GM23338 (cell line): ENCODE results near the gene DUSP9. TPM values are rescaled to one million over a fixed set of nuclear protein-coding genes. Genes with fewer than 3 reads are reported as not detected.
A peak's percentile ranks its signal among the peaks of the same experiment; 100 is the strongest.

Experiments
- ATAC-seq: fragments of 200-7000 bp; cut with Tn5 transposase; 3 replicates; pipeline ENCODE4 v1.9.1; 2020
- DNase-seq: peaks from one replicate; pipeline ENCODE4 v3.0.0-alpha.2; 2015; ENCODE audit warnings: low spot score
- H2AFZ ChIP-seq: fragments of 200-600 bp; sonication (generic); 2 replicates; pipeline ENCODE4 v1.8.0; 2016; ENCODE audit warnings: antibody characterized with exemption, mild to moderate bottlenecking, moderate library complexity
- H3F3A ChIP-seq: fragments of 200-600 bp; sonication (generic); replicated peaks from 2 replicates; pipeline ENCODE4 v1.8.0; 2017; ENCODE audit warnings: antibody characterized with exemption, mixed run types, low read depth
- H3K27ac ChIP-seq: fragments of 200-600 bp; sonication (generic); 2 replicates; pipeline ENCODE4 v1.6.1; 2016; ENCODE audit warnings: low read depth
- H3K27me3 ChIP-seq: fragments of 200-600 bp; sonication (generic); 2 replicates; pipeline ENCODE4 v1.8.0; 2016; ENCODE audit warnings: mild to moderate bottlenecking, mixed run types, moderate library complexity; ENCODE audit not compliant: insufficient read depth
- H3K36me3 ChIP-seq: fragments of 200-600 bp; sonication (generic); 2 replicates; pipeline ENCODE4 v1.8.0; 2016; ENCODE audit warnings: mild to moderate bottlenecking; ENCODE audit not compliant: insufficient read depth
- H3K4me1 ChIP-seq: fragments of 200-600 bp; sonication (generic); 2 replicates; pipeline ENCODE4 v1.8.0; 2016; ENCODE audit warnings: mild to moderate bottlenecking, moderate library complexity; ENCODE audit not compliant: insufficient read depth
- H3K4me2 ChIP-seq: fragments of 200-600 bp; sonication (generic); 2 replicates; pipeline ENCODE4 v1.7.1; 2017; ENCODE audit warnings: mixed run types
- H3K4me3 ChIP-seq: fragments of 200-600 bp; sonication (generic); 2 replicates; pipeline ENCODE4 v1.6.1; 2016; ENCODE audit warnings: mixed run types
- H3K79me2 ChIP-seq: fragments of 200-600 bp; sonication (generic); replicated peaks from 2 replicates; pipeline ENCODE4 v1.8.0; 2017; ENCODE audit warnings: mild to moderate bottlenecking; ENCODE audit not compliant: insufficient read depth
- H3K9me2 ChIP-seq: fragments of 200-600 bp; sonication (generic); 2 replicates; pipeline ENCODE4 v1.8.0; 2017; ENCODE audit not compliant: insufficient read depth
- H4K20me1 ChIP-seq: fragments of 200-600 bp; sonication (generic); replicated peaks from 2 replicates; pipeline ENCODE4 v1.8.0; 2017; ENCODE audit warnings: mild to moderate bottlenecking; ENCODE audit not compliant: insufficient read depth
- H3K27ac Mint-ChIP-seq: 2 replicates; pipeline ENCODE4 v1.8.0; 2020; ENCODE audit warnings: inconsistent platforms, mild to moderate bottlenecking, moderate library complexity, mixed read lengths
- H3K27me3 Mint-ChIP-seq: 3 replicates; pipeline ENCODE4 v1.8.0; 2022; ENCODE audit warnings: low read depth, mild to moderate bottlenecking, moderate library complexity, mixed read lengths, inconsistent platforms; ENCODE audit not compliant: insufficient read depth, poor library complexity
- H3K36me3 Mint-ChIP-seq: 3 replicates; pipeline ENCODE4 v1.8.0; 2021; ENCODE audit warnings: low read depth, mild to moderate bottlenecking, inconsistent platforms, moderate library complexity, mixed read lengths
- H3K4me1 Mint-ChIP-seq: 3 replicates; pipeline ENCODE4 v1.8.0; 2020; ENCODE audit warnings: mild to moderate bottlenecking, inconsistent platforms, mixed read lengths
- H3K4me3 Mint-ChIP-seq: 3 replicates; pipeline ENCODE4 v1.8.0; 2021; ENCODE audit warnings: moderate library complexity, mild to moderate bottlenecking, inconsistent platforms, mixed read lengths
- H3K9me3 Mint-ChIP-seq: 3 replicates; pipeline ENCODE4 v1.8.0; 2020; ENCODE audit warnings: moderate library complexity, mild to moderate bottlenecking, inconsistent platforms, mixed read lengths
- CREB1 ChIP-seq: fragments of 250-450 bp; sonication (Bioruptor Pico); IDR thresholded peaks from 2 replicates; pipeline ENCODE4 v1.5.0; 2020; ENCODE audit warnings: low read depth, mild to moderate bottlenecking, moderate library complexity
- EZH2 ChIP-seq: fragments of 200-600 bp; sonication (generic); IDR thresholded peaks from one replicate; pipeline ENCODE4 v1.8.0; 2017; ENCODE audit warnings: antibody characterized with exemption, mild to moderate bottlenecking, low read depth; ENCODE audit not compliant: unreplicated experiment
- EZH2phosphoT487 ChIP-seq: fragments of 200-600 bp; sonication (generic); IDR thresholded peaks from one replicate; pipeline ENCODE4 v1.8.1; 2018; ENCODE audit warnings: antibody characterized with exemption; ENCODE audit not compliant: unreplicated experiment
- NANOG ChIP-seq: IDR thresholded peaks from 2 replicates; pipeline ENCODE4 v1.6.1; 2016; ENCODE audit warnings: antibody characterized with exemption, borderline replicate concordance
- POLR2AphosphoS5 ChIP-seq: IDR thresholded peaks from 2 replicates; pipeline ENCODE4 v1.6.1; 2016; ENCODE audit warnings: antibody characterized with exemption, low read depth
- ZNF114 ChIP-seq: fragments of 250-450 bp; sonication (Bioruptor Pico); IDR thresholded peaks from 2 replicates; pipeline ENCODE4 v1.5.0; 2020; ENCODE audit warnings: mild to moderate bottlenecking, moderate library complexity
- polyA plus RNA-seq: library from polyadenylated mRNA; unstranded; fragments of >200 nt; fragmentation: Nextera tagmentation; extraction: Ambion mirVana; gene quantifications from 2 replicates; pipeline ENCODE4 v1.2.1, GENCODE V29; 2016
- total RNA-seq: library from RNA; depleted of rRNA; stranded (reverse); fragments of >200 nt; shearing (Covaris generic); gene quantifications from 2 replicates; pipeline ENCODE4 v1.2.3, GENCODE V29; 2014
- TF ChIP-seq, protein P1 (sequence below): fragments of 250-450 bp; sonication (Bioruptor Pico); IDR thresholded peaks from 2 replicates; pipeline ENCODE4 v1.5.0; 2020; ENCODE audit warnings: mild to moderate bottlenecking, moderate library complexity

DUSP9 gene
- total and polyA plus RNA-seq, 2 experiments from 2014 or later, result 0.71 to 3.9 TPM

GRCh38 chrX:153686711-153687110 is 39.7 kb downstream of the DUSP9 start:
- no peak overlapping the region for H3K27ac ChIP-seq

More at GRCh38 chrX:153686711-153687110, 39.7 kb downstream of the DUSP9 start:
- H3K9me2 ChIP-seq, result no peaks in the 10 kb centered on the region
- DNase-seq, result no peak
- no peak overlapping the region for H2AFZ ChIP-seq
- H3K4me3 Mint-ChIP-seq, result peak overlapping the region; percentile 50
- no peaks in the 10 kb centered on the region for H4K20me1 ChIP-seq
- peak overlapping the region; percentile 51; the same call in 1 of the 2 replicates for H3K4me2 ChIP-seq
- ATAC-seq, result peak; percentile 2
- peaks cover 3% of the 10 kb centered on the region; the same call in 1 of the 2 replicates for H3K4me1 ChIP-seq
- no peak for TF ChIP-seq POLR2AphosphoS5
- no peak for TF ChIP-seq EZH2phosphoT487
- no peak for TF ChIP-seq EZH2
- TF ChIP-seq, protein P1, sequence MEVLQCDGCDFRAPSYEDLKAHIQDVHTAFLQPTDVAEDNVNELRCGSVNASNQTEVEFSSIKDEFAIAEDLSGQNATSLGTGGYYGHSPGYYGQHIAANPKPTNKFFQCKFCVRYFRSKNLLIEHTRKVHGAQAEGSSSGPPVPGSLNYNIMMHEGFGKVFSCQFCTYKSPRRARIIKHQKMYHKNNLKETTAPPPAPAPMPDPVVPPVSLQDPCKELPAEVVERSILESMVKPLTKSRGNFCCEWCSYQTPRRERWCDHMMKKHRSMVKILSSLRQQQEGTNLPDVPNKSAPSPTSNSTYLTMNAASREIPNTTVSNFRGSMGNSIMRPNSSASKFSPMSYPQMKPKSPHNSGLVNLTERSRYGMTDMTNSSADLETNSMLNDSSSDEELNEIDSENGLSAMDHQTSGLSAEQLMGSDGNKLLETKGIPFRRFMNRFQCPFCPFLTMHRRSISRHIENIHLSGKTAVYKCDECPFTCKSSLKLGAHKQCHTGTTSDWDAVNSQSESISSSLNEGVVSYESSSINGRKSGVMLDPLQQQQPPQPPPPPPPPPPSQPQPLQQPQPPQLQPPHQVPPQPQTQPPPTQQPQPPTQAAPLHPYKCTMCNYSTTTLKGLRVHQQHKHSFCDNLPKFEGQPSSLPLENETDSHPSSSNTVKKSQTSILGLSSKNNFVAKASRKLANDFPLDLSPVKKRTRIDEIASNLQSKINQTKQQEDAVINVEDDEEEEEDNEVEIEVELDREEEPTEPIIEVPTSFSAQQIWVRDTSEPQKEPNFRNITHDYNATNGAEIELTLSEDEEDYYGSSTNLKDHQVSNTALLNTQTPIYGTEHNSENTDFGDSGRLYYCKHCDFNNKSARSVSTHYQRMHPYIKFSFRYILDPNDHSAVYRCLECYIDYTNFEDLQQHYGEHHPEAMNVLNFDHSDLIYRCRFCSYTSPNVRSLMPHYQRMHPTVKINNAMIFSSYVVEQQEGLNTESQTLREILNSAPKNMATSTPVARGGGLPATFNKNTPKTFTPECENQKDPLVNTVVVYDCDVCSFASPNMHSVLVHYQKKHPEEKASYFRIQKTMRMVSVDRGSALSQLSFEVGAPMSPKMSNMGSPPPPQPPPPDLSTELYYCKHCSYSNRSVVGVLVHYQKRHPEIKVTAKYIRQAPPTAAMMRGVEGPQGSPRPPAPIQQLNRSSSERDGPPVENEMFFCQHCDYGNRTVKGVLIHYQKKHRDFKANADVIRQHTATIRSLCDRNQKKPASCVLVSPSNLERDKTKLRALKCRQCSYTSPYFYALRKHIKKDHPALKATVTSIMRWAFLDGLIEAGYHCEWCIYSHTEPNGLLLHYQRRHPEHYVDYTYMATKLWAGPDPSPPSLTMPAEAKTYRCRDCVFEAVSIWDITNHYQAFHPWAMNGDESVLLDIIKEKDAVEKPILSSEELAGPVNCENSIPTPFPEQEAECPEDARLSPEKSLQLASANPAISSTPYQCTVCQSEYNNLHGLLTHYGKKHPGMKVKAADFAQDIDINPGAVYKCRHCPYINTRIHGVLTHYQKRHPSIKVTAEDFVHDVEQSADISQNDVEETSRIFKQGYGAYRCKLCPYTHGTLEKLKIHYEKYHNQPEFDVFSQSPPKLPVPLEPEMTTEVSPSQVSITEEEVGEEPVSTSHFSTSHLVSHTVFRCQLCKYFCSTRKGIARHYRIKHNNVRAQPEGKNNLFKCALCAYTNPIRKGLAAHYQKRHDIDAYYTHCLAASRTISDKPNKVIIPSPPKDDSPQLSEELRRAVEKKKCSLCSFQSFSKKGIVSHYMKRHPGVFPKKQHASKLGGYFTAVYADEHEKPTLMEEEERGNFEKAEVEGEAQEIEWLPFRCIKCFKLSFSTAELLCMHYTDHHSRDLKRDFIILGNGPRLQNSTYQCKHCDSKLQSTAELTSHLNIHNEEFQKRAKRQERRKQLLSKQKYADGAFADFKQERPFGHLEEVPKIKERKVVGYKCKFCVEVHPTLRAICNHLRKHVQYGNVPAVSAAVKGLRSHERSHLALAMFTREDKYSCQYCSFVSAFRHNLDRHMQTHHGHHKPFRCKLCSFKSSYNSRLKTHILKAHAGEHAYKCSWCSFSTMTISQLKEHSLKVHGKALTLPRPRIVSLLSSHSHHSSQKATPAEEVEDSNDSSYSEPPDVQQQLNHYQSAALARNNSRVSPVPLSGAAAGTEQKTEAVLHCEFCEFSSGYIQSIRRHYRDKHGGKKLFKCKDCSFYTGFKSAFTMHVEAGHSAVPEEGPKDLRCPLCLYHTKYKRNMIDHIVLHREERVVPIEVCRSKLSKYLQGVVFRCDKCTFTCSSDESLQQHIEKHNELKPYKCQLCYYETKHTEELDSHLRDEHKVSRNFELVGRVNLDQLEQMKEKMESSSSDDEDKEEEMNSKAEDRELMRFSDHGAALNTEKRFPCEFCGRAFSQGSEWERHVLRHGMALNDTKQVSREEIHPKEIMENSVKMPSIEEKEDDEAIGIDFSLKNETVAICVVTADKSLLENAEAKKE (CRISPR knock-in tag), result no peak
- TF ChIP-seq CREB1 (CRISPR knock-in tag), result no peak
- TF ChIP-seq NANOG, result no peak
- no peak for TF ChIP-seq ZNF114 (CRISPR knock-in tag)
- H3K27me3 Mint-ChIP-seq, result peaks cover 7% of the 10 kb centered on the region
- peaks cover 17% of the 10 kb centered on the region for H3K9me3 Mint-ChIP-seq
- H3K36me3 Mint-ChIP-seq, result peaks cover 15% of the 10 kb centered on the region; the same call in 2 of the 3 replicates
- no peaks in the 10 kb centered on the region for H3F3A ChIP-seq
- peaks cover 16% of the 10 kb centered on the region for H3K4me1 Mint-ChIP-seq
- peak overlapping the region; percentile 67; the same call in 1 of the 2 replicates for H3K27ac Mint-ChIP-seq
- no peak overlapping the region for H3K4me3 ChIP-seq
- H3K36me3 ChIP-seq, result no peaks in the 10 kb centered on the region
- H3K27me3 ChIP-seq, result no peaks in the 10 kb centered on the region
- no peaks in the 10 kb centered on the region for H3K79me2 ChIP-seq
